ENCODE results near the gene KLHL9.

The KLHL9 gene

DNA sequence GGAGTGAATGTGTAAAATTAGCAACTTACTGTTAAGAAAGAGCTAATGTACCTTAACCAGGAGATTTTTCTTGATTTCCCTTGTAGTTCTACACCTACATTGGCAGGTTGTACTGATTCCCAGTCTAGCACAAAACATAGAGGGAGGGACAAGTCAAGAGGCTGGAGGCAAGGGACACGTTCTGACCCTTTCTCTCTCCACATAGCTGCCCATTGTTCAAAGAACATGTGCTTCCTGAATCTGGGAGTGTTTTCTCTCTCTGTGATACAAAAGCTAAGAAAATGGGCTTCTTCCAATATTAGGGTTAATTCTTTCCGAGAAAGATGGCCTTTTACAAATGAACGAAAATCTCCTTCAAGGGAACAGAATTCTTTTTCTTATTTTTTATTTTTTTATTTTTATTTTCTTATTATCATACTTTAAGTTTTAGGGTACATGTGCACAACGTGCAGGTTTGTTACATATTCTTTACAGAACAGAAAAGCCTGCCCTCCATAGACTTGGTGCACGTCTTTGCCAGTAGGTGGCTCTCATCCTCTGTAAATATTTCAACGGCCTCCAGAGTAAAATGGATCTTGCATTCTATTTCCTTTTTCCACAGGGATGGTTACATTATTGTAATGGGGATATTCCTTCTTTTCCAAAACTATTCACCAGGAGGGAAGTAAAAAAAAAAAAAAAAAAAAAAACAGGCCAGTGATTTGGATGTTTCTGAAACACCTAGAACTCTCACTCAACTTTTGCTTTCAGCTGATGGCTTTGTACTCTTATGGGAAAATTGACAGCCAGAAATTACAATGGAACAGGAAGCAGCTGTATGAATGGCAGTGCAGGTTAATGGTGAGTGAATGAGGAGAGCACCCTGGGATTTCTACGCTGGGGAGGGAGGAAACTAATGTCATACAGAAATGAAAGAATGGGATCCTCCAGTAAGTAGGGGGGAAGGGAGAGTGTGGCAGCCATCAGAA lies 17.0 kb downstream of the KLHL9 start:
- no peak for DNase-seq (ENCODE audit: low read depth, low spot score)

- no peak for DNase-seq (ENCODE audit: low read depth, low spot score)
Observed at GRCh38 chr9:21316860-21317259, 18.3 kb downstream of the KLHL9 start.

- DNase-seq (ENCODE audit: low read depth, low spot score), result no peak
Observed at GRCh38 chr9:21316032-21316842, 19.0 kb downstream of the KLHL9 start.

- no peak for DNase-seq (ENCODE audit: low read depth, low spot score)
Observed at GRCh38 chr9:21314152-21314551, 21.1 kb downstream of the KLHL9 start.

- no peak for DNase-seq (ENCODE audit: low read depth, low spot score)
Observed at GRCh38 chr9:21311889-21312288, 23.3 kb downstream of the KLHL9 start.

DNA sequence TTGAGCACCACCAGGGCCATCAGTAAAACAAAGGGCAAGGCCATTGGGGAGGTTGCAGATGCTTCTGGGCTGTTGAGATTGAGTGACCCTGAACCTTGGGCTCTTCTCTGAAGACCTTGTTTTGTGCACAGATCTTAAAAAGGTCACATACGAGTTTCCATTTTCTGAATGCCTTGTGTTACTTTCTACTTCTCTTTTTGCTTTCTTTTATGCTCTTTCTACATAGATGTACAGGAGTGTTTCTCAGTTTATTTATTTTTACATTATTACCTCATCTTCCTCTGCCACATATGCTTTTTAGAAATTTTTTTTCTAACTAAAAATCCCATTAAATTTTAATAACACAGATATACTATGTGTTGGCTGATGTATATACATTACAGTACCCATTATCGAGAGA lies 30.0 kb downstream of the KLHL9 start, which contains the start of gene IFNA5:
IFNA5 (minus strand) TSS at position 101 of the 400 bp plus-strand sequence; CDS start at position 44, 57 bp downstream.
- DNase-seq (ENCODE audit: low read depth, low spot score), result no peak

GRCh38 chr9:21295992-21296391 lies 39.2 kb downstream of the KLHL9 start:
- no peak for DNase-seq (ENCODE audit: low read depth, low spot score)

GRCh38 chr9:21294904-21295538 lies 40.2 kb downstream of the KLHL9 start:
- no peak for DNase-seq (ENCODE audit: low read depth, low spot score)

- DNase-seq (ENCODE audit: low read depth, low spot score), result no peak
Observed at GRCh38 chr9:21294364-21294774, 40.8 kb downstream of the KLHL9 start.

DNA sequence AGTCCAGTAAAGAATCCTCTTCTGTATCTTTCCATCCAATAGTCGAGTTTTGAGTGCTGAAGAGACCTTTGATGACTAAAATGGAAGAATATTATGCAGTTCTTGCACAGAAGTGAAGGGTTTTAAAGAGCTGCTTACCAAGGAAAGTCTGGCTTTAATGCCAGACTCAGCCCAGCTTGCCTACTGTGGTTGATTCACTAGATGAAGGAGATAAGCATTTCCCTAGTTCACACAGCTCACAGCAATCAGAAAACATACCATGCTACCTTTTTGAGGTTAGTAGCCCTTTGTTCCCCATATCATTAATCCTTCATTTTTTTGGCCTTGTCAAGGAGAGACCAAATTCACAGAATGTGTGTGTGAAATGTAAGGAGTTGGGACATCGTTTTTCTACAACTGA lies 45.4 kb downstream of the KLHL9 start:
- no peak for DNase-seq (ENCODE audit: low read depth, low spot score)

- no peak for DNase-seq (ENCODE audit: low read depth, low spot score)
Observed at GRCh38 chr9:21287280-21287679, 47.9 kb downstream of the KLHL9 start.

GRCh38 chr9:21286659-21287058 lies 48.5 kb downstream of the KLHL9 start:
- DNase-seq (ENCODE audit: low read depth, low spot score), result no peak

- no peak for DNase-seq (ENCODE audit: low read depth, low spot score)
Observed at GRCh38 chr9:21286099-21286498, 49.1 kb downstream of the KLHL9 start.

DNA sequence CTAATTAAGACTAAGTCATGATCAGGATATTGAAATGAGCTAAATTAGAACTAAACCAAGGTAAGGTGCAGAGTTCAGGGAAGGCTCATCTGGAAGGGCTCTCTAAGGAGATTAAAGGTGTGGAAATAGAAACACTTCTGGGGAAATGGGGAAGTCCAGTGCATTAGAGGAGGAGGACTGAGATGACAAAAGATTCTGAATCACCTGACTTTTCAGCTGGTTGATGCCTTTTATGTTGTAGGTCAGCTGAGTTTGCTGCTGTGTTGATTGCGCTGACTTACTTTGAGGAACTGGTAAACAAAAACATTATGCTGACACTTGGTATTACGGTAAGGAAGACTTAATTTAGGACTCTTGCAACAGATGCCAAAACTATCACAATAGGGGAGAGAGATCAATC lies 53.9 kb downstream of the KLHL9 start:
- DNase-seq (ENCODE audit: low read depth, low spot score), result no peak
